GM19397 (cell line): ENCODE measurements around the gene TERF2IP.
A peak's percentile ranks its signal among the peaks of the same experiment; 100 is the strongest.

ENCODE experiments used
- ATAC-seq: cut with Tn5 transposase; IDR thresholded peaks from one replicate; pipeline ENCODE4 v1.9.1; 2021; ENCODE audit warnings: mild to moderate bottlenecking, moderate library complexity; ENCODE audit not compliant: unreplicated experiment

Gene TERF2IP

DNA sequence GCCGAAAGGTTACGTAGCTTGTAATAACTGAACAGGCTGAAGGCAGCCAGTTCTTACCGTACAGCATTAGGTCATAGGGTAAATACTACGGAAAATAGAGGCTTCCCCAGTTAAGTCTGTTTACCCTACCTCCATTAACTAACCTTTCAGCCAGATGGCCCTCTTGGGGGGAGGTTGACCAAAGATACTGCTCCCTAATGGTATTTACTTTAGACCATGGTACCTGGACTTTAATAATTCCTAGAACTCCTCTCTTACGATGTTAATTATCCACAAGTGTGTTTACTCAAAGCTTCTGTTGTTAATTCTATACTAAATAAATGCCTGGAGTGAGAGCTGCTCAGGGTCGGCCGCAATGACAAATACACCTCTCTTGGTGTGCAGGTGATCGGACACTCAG, 14.7 kb upstream of the TERF2IP start:
- no peak for ATAC-seq

DNA sequence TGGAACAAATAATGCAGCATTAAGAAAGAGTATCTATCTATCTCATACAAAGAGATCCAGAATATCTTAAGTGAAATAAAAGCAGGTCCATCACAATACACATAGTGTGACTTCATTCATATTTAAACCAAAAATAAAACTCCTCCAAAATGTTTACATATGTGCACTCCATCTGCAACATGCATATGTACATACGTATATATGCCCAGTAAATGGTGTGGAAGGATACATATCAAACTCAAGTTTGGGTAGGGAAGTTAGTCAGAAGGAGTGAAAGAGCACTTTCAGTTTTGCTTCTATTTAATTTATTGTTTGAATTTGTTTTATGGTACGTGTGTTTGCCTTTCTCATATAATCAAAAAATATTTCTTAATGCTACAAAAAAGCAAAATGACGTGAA, 12.5 kb upstream of the TERF2IP start:
- ATAC-seq, result no peak

DNA sequence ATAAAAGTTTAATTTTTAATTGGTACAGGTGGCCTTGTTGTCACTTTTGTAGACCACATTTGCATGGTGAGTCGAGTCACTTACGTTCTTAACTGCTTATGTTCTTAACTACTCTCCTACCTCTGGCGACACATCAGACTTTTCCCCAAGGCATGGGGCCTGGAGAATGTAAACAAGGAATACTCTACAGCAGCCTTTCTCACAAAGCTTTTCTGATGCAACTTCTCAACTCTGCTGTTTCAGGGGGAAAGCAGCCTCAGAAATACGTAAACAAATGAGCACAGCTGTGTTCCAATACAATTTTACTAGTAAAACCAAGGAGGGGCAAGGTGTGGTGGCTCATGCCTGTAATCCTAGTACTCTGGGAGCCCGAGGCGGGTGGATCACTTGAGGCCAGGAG, 7.0 kb upstream of the TERF2IP start:
- ATAC-seq, result no peak

DNA sequence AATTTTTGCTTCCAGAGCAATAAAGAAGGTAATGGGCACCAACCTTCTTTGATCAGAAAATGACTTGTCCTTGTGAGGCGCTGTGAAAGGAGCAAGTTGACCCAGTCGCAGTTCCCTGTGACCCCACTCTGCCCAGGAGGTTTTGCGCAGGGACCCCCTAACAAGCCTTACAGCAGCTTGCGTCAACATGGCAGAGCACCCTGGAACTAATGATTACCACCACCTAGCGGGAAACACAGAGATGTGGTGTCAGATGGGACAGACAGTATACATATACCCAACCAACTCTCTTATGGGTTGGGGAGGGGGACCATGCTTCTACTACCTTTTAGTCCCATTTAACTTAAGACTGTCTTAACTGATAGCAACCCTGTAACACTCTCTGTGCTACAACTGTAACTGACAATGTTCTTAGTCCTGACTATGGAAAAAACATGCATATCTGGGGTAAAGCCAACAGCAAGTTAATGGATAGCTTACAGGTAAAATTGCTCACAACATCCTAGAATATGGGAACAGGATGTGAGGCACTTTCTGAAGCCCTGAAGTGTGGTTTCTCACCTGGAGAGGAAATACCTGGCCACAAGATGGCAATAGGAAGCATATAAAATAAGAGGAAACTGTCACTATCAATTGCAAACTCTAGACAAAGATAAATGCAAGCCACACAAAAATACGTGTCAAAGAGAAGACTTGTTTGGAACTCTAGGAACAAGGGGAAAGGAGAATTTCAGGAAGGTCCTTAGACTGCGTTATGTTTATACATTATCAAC, 3.1 kb upstream of the TERF2IP start:
- no peak for ATAC-seq

DNA sequence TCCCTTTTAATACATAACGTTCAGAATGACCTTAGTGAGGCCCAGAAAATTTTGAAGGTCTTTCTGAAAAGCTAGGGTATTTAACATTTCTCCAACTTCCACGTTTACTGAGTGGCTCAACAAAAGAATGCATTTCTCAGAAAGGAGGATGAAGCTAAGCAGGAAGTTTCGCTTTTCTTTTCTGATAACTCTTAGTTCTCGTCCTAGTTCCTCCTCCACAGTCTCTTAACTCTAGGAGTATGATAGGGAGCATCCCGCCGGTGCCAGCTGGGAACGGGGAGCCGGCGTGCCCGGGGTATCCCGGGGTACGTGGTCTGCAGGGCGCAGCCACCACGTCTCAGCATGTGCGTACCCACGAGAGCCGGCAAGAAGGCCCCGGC, 471 bp upstream of the TERF2IP start:
- ATAC-seq, result peak; percentile 15

DNA sequence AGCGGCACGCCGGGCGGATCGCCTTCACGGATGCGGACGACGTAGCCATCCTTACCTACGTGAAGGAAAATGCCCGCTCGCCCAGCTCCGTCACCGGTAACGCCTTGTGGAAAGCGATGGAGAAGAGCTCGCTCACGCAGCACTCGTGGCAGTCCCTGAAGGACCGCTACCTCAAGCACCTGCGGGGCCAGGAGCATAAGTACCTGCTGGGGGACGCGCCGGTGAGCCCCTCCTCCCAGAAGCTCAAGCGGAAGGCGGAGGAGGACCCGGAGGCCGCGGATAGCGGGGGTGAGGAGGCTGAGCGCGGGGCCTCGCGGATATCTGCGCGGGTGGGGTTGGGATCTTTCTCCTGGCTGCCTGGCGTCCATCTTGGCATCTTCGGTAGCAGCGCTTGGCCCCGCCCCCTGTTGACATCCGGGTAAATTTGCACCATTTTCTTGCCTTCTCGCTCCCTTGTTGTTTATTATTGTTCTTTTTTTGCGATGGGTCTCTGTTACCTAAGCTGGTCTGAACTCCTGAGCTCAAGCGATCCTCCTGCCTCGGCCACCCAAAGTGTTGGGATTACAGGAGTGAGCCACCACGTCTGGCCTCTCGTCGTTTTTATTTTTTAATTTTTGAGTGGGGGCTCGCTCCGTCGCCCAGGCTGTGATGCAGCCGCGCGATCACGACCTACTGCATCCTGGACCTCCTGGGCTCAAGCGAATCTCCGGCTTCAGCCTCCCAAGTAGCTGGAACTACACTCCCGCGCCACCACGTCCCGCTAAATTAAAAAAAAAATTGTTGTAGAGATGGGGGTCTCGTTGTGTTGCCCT, 898 bp downstream of the TERF2IP start:
- ATAC-seq, result peak; percentile 31

DNA sequence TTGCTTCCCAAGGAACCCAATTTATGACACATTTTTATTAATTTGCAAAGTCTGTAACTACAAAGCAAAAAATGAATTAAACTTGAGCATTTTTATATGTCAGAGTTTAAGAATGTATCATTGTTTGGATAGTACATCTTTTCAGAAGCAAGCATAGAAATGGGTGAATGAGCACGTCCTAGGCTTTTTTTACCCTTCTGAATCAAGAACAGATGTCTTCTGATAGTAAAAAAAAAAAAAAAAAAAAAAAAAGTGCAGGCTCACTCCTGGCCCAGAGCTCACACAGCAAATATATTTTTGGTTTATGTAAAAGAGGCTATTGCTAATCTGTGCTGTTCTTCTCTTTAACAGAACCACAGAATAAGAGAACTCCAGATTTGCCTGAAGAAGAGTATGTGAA, 6.3 kb downstream of the TERF2IP start:
- ATAC-seq, result no peak

DNA sequence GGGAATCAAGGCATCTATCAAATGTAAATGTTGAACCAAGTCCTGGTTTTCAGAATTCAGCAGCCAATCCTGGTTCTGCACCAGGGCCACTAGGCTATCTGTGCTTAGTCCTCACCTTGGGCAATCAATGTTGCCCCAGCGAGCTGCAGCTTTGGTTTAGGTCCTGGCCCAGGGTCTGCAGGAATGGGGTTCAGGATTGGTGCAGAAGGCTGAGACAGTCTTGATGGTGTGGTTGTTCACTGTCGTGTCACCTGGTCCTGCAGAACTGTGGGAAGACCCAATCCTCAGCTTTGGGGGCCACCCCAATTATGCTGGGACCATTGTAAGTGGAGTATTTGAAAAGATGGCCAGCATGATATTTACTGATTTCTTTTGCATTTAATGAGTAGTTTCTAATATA, 10.6 kb downstream of the TERF2IP start:
- ATAC-seq, result no peak

DNA sequence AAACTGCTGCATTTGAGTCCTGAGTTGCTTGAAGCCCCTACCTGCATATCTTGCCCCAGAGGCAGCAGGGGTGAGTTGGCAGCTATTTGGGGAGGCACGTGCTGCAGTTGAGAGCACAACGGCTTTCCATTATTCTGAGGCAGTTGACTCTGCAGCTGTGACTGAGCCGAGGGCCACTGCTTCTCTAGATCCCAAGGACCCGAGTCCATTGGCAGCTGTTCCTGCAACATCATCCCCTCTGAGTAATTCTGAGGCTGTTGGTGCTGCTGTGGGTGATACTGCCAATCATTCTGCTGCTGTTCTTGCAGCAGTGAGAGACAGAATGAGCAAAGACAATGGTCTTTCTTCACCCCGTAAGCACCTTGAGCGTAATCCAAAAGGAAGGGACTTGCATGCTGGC, 12.7 kb downstream of the TERF2IP start:
- no peak for ATAC-seq

DNA sequence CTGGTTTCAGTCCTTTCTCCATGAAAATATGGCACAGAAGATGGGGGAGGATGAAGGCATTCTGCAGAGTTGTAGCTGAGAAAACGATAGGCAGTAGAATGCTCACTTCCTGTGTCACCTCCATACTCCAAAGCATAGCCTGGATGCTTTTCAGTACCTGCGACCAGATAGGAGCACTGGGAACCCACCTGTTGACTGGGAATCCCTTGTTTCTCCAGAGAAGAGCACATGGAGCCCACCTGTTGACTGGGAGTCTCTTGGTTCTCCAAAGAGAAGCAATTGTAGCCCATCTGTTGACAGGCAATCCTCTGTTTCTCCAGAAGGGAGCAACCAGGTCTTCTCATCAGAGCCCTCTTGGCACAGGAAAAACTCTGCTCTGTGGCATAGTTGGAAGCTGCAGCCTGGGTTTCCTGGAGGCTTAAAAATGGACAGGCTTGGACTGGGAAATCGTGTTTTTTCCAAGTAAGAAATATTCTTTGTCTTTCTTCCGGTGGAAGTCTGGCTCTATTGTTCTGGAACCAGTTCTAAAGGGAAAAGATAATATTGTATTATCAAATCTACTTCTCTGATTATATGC, 13.2 kb downstream of the TERF2IP start:
- no peak for ATAC-seq

DNA sequence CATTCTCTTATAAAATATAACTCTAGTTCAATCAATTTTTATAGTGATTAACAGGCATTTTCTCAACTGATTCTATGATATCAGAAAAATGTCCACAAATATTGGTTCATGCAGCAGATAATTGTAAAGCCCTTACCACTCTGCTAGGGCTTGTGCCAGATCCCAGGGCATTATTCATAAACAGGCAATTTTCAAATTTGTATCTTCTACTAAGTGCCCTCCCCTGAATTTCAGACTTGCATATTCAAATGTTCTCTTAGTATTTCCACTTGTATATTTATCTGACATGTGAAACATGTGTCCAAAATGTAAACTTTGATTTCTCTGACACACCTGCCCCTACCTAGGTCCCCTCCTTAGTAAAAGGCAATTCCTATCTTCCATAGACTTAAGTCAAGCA, 19.9 kb downstream of the TERF2IP start:
- ATAC-seq, result no peak

DNA sequence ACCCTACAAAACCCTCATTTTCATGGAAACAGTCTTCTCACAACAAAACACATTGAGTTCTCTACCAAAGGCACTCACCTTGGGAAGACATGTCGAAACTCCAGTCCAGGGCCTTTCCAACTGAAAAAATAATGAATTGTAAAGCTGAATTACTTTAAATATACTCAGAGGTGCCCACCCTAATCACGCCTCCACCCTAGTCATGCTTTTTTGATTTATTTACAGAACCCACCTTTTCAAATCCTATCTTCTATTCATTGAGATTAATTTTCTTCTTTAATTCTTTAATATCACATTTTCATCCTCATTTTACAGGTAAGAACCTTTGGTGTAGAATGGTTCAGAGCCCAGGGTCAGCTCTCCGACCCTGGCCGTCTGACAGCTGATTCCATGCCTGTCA, 29.3 kb downstream of the TERF2IP start, which contains the start of gene CPHXL2:
Gene CPHXL2, minus strand, starts transcription at position 101 of the 400 bp plus-strand sequence. Its CDS starts 10 bp downstream, at position 91.
- no peak for ATAC-seq

DNA sequence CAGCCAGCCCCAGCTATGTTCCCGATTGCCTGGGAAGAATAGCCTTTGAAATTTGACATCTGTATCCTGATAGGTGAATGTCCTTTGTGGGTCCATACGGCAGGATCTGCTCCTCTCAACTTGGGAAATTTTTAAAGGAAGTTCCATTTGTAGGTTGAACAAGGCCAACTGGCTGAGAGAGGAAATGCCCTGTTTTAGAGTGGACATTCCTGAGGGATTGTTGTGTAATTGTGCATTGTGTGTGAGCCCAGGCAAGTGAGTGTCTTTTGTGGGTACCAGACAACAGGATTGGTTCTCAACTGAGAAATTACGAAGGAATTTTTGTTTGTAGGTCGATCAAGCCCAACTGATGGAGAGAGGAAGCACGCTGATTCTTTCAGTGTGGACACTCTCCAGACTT, 31.8 kb downstream of the TERF2IP start:
- no peak for ATAC-seq

DNA sequence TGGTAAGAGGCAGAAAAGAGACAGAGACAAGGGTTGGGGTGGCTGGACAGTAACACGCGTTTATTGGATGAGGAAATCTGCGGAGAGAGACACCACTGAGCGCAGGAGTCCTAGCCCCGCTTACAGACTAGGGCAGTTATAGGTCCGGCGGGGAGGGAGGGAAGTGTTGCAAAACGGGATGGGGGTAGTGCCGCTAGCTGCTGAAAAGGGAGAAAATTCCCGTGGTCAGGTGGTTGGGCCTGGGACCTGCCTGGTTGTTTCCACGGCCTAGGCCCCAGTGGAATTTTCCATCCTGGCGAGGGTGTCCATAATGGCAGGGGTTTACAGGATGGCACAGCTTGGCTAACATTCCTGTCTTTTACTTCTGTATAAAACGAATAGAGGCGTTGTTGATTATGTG, 34.7 kb downstream of the TERF2IP start:
- ATAC-seq, result no peak

DNA sequence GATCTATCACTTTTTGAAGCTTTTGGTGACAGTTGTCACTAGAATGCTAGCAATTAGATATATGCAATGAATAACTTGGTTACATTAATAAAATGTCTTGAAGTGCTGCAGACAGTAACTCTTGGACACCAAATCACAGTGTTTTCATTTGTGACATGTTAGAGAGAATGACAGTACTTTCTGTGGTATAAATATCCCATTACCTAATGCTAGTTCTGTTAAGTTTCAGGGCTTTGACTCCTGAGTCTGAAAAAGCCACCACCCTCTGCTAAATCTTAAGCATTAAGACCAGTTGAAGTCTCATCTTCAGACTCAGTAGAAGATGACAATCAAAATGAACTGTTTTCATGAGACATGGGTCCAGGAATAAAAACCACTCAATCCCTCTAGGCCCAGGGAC, 39.8 kb downstream of the TERF2IP start:
- ATAC-seq, result no peak

DNA sequence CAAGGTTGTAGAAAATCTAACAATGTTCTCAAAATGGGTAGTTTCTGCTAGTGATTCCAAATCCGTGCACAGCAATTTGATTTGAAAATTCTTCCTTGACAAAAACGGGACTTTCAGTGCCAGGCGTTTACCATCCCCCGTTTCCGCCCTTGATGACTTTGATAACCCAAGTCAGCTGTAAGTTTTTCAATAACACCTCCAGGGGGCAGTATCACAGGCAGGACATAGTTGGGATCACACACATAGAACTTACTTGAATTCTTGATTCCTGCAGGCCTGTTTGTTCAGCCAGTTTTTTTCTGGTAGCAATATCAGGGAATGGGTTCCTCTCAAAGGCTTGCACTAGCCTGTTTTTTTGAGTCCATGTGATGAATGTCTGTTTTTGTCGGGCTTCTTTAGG, 48.1 kb downstream of the TERF2IP start:
- no peak for ATAC-seq

DNA sequence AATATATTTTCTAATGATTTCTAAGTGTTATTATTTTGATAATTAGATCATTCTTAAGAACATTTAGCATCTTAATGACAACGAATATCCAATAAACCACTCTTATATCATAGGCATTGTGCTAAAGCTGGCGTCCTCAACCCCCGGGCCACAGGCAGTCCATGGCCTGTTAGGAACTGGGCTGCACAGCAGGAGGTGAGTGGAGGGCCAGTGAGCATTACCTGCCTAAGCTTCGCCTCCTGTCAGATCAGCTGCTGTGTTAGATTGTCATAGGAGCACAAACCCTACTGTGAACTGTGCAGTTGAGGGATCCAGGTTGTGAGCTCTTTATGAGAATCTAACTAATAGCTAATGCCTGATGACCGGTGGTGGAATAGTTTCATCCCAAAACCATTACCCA, 50.0 kb downstream of the TERF2IP start:
- no peak for ATAC-seq

DNA sequence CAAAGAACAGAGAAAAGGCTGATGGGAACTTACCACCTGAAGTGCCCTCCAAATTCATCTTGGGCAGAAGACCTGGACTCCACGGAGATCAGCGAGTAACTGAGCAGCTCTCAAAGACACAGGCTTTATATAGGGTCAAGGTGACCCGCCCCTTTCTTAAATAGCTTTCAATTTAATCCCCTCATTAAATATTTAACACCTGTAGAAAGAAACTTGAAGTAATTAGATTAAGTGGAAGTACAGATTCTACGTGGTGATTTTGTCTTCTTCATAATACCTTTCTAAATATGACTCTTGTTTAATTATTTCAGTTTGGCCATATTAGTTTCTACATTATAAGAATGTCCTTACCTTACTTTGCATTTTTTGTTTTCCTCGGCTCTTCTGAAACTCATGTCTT, 53.8 kb downstream of the TERF2IP start, which contains the start of gene DUXB:
Gene DUXB, minus strand, starts transcription at position 101 of the 400 bp plus-strand sequence. Its CDS starts 43 bp downstream, at position 58.
- no peak for ATAC-seq

DNA sequence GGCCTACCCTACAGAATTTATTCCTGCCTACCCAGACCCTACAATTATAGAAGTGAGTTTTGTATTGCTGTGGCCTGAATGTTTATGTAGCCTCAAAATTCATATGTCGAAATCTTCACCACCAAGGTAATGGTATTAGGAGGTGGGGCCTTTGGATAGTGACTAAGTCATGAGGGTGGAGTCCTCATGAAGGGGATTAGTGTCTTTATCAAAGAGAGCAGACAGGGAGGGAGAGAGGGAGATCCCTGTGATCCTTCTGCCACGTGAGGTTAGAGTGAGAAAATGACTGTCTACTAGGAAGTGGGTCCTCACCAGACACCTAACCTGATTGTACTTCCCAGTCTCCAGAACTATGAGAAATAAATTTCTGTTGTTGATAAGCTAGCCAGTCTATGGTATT, 54.7 kb downstream of the TERF2IP start:
- ATAC-seq, result no peak

DNA sequence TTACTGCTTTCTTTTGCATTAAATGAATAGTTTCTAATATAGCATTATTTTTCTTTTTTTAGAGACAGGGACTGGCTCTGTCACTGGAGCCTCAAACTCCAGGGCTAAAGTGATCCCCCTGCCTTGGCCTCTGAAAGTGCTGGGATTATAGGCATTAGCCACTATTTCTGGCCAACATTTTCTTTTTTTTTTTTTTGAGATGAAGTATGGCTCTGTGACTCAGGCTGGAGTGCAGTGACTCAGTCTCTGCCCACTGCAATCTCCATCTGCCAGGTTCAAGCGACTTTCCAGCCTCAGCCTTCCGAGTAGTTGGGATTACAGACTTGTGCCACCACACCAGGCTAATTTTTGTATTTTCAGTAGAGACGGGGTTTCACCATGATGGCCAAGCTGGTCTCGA, 55.7 kb downstream of the TERF2IP start:
- no peak for ATAC-seq
